Lower leg skin (tissue), 3 donors: Measurements from ENCODE around the gene ZSWIM6.

Experiments used
- POLR2A ChIP-seq, 2 donors: fragments of 450-650 bp; IDR thresholded peaks; one replicate each; pipeline ENCODE4 v1.6.1; 2016 to 2017; ENCODE audit warnings: antibody characterized with exemption in 2 of 2, mild to moderate bottlenecking in 1 of 2, moderate library complexity in 1 of 2
- TF ChIP-seq, protein P1 (sequence below), 3 donors: fragments of 450-650 bp; IDR thresholded peaks; one replicate each; pipeline ENCODE4 v1.5.1; 2016; ENCODE audit warnings: antibody characterized with exemption in 3 of 3, mild to moderate bottlenecking in 3 of 3, moderate library complexity in 2 of 3

GRCh38 chr5:61354199-61354598 is 22.1 kb downstream of the ZSWIM6 start:
- TF ChIP-seq, protein P1, sequence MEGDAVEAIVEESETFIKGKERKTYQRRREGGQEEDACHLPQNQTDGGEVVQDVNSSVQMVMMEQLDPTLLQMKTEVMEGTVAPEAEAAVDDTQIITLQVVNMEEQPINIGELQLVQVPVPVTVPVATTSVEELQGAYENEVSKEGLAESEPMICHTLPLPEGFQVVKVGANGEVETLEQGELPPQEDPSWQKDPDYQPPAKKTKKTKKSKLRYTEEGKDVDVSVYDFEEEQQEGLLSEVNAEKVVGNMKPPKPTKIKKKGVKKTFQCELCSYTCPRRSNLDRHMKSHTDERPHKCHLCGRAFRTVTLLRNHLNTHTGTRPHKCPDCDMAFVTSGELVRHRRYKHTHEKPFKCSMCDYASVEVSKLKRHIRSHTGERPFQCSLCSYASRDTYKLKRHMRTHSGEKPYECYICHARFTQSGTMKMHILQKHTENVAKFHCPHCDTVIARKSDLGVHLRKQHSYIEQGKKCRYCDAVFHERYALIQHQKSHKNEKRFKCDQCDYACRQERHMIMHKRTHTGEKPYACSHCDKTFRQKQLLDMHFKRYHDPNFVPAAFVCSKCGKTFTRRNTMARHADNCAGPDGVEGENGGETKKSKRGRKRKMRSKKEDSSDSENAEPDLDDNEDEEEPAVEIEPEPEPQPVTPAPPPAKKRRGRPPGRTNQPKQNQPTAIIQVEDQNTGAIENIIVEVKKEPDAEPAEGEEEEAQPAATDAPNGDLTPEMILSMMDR (IDR thresholded peaks at IDR 0.05), result no peak
- no peak for TF ChIP-seq POLR2A (IDR thresholded peaks at IDR 0.05)
